HG03064 (cell line): ENCODE results near the gene CITED4.

Source experiments
- ATAC-seq: cut with Tn5 transposase; IDR thresholded peaks from one replicate; pipeline ENCODE4 v1.9.1; 2021; ENCODE audit warnings: low read depth; ENCODE audit not compliant: unreplicated experiment

CITED4 gene

GRCh38 chr1:40856116-40856515 lies 6.0 kb downstream of the CITED4 start:
- no peak for ATAC-seq

- no peak for ATAC-seq
These were observed 6.7 kb downstream of the CITED4 start for GRCh38 chr1:40855513-40855912.

GRCh38 chr1:40853885-40854170 lies 8.3 kb downstream of the CITED4 start:
- no peak for ATAC-seq

DNA sequence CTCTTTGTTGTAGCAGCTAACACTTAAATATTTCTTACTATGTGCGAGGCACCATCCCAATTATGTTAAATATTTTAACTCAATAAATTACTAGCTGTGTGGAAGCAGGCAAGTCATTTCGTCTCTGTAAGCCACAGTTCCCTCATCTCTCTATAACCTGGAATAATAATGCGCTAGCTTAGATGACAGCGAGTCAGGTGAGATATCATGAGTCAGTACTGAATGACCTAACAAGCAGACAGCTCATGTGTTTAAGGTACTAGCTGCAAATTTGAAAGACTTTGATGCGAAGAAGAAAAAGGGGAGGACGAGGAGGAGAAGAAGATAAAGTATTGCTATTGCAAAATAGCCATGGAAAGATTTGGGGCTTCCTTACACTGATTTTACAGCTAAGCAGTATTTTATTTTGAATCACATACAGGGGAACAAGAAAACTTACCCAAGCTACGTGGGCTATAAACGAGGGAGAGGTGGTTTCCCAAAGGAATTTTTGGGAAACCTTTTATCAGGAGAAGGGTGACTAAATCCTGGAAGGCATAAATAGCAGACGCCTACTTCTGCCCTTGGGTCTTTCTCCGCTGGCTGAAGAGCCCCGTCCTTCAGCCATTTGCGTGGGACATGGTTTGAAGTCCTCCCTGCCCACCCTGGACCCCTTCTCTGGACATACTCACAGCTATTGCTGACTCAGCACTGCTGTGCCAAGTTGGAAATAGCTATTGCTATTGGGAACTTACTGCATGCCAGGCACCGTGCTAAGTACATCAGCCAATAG lies 8.9 kb downstream of the CITED4 start:
- ATAC-seq: no peak

- no peak for ATAC-seq
These were observed 10.5 kb downstream of the CITED4 start for GRCh38 chr1:40851643-40852042.

DNA sequence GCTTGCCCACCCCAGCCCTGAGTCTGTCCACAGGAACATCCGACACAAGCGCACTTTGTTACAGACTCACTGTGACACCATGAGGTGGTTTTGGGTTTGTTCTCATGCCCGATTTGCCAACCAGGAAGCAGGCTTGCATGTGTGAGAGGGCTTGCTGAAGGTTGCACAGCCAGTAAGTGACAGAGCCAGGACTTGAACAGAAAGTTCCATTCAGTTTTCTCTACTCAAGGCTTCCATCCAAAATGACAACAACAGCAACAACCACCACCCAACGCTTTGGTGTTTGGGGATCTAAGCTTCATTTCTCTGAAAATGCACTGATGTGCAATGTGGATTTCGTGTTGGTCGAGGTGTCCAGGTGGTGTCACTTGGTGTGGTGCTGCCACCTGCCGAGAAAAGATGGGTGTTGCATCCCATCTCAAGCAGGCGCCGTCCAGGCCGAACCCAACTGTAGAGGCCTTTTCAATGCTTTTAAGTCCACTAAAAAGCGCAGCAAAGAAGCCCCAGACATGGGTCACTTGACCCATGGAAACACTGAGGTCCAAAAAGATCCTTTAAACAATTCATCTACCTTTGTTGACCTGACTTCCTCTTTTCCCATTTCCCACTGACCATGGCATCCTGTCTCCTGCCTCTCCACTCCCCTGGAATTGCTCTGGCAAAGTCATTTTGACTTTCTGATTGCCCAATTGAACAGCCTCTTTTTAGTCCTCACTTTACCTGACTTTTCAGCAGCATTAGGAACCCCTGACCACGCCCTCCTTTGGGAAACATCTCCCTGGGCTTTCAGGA lies 12.2 kb downstream of the CITED4 start:
- ATAC-seq: no peak

DNA sequence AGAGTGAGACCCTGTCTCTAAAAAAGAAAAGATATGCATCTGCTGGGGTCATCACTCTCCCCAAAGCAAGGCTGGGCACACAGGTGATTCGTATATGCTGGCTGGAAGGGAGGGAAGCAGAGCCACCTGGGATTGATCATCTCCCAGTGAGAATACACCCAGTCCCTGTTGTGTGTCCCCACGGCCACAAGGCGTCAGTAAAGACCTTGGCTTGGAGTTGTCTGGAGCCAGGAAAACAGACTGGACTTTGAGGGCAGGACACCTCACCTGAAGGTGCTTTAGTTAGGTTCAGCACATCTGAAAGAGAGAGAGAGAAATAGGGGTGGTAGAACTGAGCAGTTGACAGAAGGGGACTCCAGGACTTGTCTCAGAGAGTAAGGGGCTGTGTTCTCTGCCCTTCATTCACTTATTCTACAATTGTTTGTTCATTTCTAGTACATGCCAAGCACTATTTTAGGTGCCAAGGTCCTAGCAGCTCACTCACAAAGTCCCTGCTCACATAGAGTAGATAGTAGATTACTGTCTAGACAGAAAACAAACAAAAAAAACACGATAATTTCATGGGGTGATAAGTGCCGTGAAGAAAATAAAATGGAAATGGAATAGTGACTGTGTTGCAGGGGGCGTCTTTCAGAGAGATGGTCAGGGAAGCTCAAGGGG lies 13.5 kb downstream of the CITED4 start:
- ATAC-seq: no peak

DNA sequence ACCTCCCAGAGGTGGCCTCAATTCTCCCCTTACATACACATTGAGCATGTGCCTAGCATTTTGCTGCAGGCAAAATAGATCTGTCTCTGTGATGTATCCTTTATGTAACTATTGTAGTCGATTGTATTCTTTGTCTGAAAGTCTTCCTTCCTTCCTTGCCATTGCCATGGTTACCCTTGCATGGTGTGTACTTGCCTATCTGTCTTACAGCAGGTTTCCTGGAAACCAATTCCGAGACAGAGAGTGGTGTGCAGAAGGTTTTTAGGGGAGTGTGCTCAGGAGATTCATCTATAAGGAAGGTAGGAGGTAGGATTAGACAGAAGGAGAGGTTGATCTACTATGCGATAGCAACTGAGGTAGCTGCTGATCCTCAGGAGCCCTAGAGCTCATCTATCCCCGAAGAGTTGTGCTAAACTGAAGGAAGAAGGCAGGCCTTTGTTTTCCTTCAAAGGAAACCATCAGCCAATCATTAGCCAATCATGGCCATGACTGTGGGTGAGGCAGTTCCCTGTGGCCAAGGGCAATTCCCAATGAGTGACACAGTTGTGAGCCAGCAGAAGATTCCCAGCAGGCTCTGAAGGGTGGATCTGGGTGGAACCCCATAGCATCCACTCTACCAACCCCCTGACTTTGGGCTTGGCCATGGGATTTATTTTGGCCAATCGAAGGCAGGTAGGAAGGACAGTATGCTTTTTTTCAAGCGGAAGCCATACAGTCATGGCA lies 15.0 kb downstream of the CITED4 start:
- ATAC-seq: no peak

GRCh38 chr1:40845895-40846294 lies 16.3 kb downstream of the CITED4 start:
- no peak for ATAC-seq

DNA sequence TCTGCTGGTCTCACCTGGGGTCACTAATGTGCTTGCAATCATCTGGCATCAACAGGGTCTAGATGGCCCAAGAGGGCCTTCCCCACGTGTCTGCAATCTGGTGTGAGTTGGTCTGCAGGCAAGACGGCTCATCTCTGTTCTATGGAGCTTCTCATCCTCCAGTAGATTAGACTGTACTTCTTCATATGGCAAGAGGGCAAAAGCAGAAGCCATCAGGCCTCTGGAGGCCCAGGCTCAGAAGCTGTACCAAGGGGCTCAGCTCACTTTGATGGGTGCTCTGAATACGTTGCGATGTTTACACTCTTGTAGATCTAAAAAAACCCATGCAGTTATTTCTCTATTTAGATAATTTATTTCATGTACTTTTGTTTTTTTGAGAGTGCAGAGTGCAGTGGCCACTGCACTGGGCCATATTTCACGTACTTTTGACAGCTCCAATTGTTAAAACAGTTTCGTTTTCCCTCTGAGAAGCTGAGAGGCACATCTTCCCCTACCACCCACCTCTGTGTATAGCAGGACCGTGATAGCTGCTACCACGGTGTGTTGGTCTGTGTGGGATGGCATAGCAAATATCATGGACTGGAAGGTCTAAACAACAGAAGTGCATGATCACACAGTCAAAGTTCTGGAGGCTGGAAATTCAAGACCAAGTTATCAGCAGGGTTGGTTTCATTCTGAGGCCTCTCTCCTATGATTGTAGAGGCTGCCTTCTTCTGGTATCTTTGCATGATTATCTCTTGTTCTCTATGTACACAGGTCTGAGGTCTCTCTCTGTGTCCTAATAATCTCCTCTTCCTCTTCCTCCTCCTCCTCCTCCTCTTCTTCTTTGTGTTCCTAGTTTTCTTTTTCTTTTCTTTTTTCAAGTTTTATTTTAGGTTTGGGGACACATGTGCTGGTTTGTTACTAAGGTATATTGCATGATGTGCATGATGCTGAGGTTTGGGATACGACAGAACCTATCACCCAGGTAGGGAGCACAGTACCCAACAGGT lies 17.0 kb downstream of the CITED4 start:
- no peak for ATAC-seq

GRCh38 chr1:40844079-40844478 lies 18.1 kb downstream of the CITED4 start:
- no peak for ATAC-seq

DNA sequence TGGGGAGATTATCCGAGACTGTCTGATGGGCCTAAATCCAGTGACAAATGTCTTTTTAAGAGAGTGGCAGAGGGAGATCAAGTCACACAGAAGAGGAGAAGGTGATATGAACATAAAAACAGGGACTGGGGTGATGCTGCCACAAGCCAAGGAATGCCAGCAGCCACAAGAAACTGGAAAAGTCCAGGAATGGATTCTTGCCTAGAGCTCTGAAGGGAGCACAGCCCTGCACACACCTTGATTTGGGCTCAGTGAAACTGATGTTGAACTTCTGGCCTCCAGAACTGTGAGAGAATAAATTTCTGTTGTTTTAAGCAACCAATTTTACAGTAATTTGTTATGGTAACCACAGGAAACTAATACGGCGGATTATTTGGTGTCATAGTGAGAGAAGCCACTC lies 19.5 kb downstream of the CITED4 start:
- ATAC-seq: no peak

GRCh38 chr1:40842207-40842606 lies 20.0 kb downstream of the CITED4 start:
- no peak for ATAC-seq

DNA sequence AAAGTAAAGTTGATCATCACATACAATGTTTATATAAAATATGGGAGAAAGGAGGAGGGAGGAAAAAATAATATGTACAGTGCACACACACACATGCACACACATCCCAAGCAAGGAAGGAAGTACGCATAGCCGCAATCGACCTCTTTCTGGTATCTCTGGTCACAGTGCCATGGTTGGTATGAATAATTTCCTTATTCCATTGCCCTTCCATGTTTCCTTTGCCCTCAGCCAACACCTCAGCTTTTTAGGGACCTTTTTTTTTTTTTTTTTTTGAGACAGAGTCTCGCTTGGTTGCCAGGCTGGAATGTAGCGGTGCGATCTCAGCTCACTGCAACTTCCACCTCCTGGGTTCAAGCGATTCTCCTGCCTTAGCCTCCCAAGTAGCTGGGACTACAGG lies 20.6 kb downstream of the CITED4 start:
- no peak for ATAC-seq

GRCh38 chr1:40840526-40841323 lies 21.4 kb downstream of the CITED4 start:
- ATAC-seq: no peak

DNA sequence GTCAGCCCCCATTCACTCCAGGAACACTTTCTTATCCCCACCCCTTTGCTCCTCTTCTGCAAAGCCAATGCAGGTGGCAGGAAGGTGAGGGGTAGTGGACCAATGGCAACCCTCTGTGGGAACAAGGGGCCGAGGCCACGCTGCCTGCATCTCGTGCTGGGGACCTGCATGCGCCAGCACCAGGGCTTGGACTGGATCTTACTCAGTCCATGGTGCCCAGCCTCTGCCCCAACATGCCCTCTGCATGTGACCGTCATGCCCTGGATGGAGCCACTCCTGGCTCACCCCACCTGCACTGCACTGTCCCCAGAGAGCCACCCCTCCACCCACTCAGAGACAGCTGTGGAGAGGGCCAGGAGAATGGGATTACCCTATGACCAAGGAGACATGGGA lies 22.2 kb downstream of the CITED4 start:
- ATAC-seq: no peak

DNA sequence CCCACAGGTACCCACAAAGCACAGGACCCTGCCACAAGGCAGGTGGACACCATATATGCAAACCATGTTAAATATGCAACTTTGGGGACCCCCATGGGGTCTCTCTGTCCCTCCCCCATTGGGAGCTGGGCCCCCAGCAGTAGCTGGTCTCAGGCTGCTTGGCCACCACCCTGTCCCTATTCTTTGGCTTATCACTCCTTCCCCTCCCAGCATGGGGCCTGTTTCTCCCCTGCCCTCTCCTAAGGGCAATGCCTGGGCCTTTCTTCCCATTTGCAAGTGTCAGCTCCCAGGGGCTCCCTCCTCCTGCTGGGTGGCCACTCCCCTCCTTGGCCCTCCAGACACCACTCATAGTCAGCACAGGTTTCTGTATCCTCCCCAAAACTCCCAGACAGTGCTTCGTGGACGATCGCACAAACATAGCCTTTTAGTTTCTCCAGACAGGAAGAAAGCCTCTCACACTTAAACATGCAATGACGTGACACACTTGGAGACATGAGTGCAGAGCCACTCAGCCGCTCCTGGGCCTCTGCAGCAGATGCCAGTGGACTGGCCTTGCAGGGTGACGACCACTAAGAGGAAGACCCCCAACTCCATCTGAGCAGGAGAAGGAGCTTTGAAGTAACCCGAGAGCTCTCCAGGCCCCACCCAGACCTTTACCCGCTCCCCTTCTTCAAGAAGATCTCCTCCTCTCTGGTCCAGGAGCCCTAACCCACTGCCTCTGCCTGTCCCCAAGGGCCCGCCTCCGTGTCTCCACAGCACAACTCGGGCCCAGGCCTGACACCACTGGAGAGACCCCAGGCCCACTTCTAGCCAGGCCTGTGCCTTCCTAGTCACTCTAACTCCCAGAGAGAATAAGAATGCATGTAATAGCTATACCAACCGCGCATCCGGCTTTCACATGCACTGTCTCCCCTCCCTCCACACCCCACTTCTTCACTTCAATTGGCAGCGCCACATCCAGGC lies 22.9 kb downstream of the CITED4 start:
- ATAC-seq: no peak
